ENCODE data around the gene MT1A. TPM values are rescaled to one million over a fixed set of nuclear protein-coding genes. Genes with fewer than 3 reads are reported as not detected.

The MT1A gene
- total RNA-seq, 1 donor from 2014 or later, result 4.7 TPM

DNA sequence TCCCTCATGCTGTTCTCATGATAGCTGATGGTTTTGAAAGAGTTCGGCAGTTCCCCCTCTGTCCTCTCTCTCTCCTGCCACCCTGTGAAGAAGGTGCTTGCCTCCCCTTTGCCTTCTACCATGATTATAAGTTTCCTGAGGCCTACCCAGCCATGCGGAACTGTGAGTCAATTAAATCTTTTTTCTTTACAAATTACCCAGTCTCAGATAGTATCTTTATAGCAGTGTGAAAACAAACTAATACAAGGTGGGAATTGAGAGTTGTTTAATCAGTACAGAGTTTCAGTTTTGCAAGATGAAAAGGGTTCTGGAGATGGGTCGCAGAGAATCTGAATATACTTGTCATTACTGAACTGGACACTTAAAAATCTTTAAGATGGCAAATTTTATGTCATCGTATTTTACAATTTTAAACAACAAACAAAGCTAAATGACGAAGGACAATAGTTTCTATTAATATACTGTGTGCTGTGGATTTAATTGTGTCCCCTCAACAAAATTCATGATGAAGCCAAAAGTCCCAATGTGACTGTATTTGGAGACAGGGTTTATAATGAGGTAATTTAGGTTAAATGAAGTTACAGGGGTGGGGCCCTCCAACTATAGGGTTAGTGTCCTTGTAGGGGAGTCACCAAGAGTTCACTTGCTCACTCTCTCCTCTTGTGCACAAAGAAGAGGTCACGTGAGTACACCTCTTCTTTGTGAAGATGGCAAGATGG is 44.7 kb upstream of the MT1A start:
- ATAC-seq (no peak), DNase-seq (no peak)
- TF ChIP-seq, protein P1, sequence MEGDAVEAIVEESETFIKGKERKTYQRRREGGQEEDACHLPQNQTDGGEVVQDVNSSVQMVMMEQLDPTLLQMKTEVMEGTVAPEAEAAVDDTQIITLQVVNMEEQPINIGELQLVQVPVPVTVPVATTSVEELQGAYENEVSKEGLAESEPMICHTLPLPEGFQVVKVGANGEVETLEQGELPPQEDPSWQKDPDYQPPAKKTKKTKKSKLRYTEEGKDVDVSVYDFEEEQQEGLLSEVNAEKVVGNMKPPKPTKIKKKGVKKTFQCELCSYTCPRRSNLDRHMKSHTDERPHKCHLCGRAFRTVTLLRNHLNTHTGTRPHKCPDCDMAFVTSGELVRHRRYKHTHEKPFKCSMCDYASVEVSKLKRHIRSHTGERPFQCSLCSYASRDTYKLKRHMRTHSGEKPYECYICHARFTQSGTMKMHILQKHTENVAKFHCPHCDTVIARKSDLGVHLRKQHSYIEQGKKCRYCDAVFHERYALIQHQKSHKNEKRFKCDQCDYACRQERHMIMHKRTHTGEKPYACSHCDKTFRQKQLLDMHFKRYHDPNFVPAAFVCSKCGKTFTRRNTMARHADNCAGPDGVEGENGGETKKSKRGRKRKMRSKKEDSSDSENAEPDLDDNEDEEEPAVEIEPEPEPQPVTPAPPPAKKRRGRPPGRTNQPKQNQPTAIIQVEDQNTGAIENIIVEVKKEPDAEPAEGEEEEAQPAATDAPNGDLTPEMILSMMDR (IDR thresholded peaks at IDR 0.05), result no peak
- Histone ChIP-seq H3K27ac (no peak overlapping the region), H3K27me3 (ENCODE audit: low read depth) (peaks cover 23% of the 10 kb centered on the region), H3K4me1 (peaks cover 11% of the 10 kb centered on the region), H3K36me3 (no peaks in the 10 kb centered on the region), H3K4me3 (no peak overlapping the region), H3K9me3 (no peaks in the 10 kb centered on the region)
- intact Hi-C loops (cut with DNase I), result no loop called here

DNA sequence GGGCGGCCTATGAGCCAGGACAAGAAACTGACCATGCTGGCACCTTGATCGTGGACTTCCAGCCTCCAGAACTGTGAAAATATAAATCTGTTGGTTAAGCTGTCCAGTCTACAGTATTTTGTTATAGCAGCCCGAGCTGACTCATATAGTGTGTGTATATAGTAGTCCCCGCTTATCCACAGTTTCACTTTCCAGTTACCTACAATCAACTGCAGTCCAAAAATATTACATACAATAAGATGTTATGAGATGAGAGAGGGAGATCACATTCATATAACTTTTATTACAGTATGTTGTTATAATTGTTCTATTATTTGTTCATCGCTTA is 44.2 kb upstream of the MT1A start:
- intact Hi-C loops (cut with DNase I), result no loop called here
- H3K27me3 ChIP-seq (ENCODE audit: low read depth), result peaks cover 17% of the 10 kb centered on the region
- H3K9me3 ChIP-seq, result no peaks in the 10 kb centered on the region
- TF ChIP-seq, protein P1 (IDR thresholded peaks at IDR 0.05), result no peak
- no peaks in the 10 kb centered on the region for H3K36me3 ChIP-seq
- DNase-seq, result no peak
- H3K4me1 ChIP-seq, result peaks cover 6% of the 10 kb centered on the region
- H3K4me3 ChIP-seq, result no peak overlapping the region
- no peak overlapping the region for H3K27ac ChIP-seq
- ATAC-seq, result no peak

DNA sequence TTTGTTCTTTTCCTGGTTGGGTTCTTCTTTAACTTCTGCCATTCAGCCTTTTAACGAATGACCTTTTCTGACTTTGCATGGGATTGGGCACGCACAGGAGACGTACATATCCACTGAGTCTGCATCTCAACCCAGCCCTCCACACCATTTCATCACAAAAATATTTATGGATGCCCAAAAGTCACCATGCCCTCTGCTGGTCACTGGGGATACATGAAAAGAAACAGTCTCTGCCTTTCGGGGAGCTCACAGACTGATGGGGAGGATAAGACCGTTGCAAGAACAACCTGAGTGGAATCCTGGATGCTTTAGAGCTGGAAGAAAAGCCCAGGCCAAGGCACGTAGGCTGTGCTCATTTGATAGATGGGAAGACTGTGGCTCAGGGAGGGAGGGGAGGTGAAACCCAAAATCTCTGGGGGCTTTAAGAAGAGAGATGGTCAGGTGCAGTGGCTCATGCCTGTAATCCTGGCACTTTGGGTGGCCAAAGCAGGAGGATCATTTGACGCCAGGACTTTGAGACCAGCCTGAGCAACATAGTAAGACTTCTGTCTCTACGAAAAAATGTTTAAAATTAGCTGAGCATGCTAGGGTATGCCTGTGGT is 38.0 kb upstream of the MT1A start:
- Histone ChIP-seq H3K27me3 (ENCODE audit: low read depth) (no peaks in the 10 kb centered on the region), H3K9me3 (no peaks in the 10 kb centered on the region), H3K36me3 (no peaks in the 10 kb centered on the region), H3K4me1 (peaks cover 5% of the 10 kb centered on the region), H3K4me3 (no peak overlapping the region), H3K27ac (no peak overlapping the region)
- TF ChIP-seq, protein P1 (IDR thresholded peaks at IDR 0.05), result peak; percentile 62
- intact Hi-C loops (cut with DNase I), result no loop called here
- DNase-seq, result no peak
- peak; percentile 56 to 63 for ATAC-seq

DNA sequence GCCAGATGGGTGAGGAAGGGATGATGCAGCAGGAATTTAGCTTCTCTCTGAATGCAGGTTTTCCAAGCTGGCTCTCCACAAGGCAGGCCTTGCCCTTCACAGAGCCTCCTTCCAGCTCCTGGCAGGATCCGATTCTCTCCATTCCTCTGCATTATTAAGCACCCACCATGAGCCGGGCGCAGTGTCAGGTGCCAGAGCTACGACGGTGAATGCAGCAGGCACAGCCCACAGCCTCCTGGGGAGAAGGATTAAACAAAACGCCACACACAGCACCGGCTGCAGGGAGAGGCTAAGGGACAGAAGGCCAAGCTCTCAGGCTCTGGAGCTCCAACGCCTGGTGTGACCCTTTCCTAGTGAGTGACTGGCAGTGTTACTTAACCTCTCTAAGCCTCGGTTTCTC is 37.1 kb upstream of the MT1A start:
- intact Hi-C loops (cut with DNase I), result no loop called here
- ATAC-seq (no peak), DNase-seq (no peak)
- H3K9me3 ChIP-seq, result no peaks in the 10 kb centered on the region
- no peak overlapping the region for H3K27ac ChIP-seq
- H3K4me3 ChIP-seq, result no peak overlapping the region
- H3K36me3 ChIP-seq, result no peaks in the 10 kb centered on the region
- TF ChIP-seq, protein P1 (IDR thresholded peaks at IDR 0.05), result no peak
- H3K27me3 ChIP-seq (ENCODE audit: low read depth), result no peaks in the 10 kb centered on the region
- H3K4me1 ChIP-seq, result peaks cover 13% of the 10 kb centered on the region

DNA sequence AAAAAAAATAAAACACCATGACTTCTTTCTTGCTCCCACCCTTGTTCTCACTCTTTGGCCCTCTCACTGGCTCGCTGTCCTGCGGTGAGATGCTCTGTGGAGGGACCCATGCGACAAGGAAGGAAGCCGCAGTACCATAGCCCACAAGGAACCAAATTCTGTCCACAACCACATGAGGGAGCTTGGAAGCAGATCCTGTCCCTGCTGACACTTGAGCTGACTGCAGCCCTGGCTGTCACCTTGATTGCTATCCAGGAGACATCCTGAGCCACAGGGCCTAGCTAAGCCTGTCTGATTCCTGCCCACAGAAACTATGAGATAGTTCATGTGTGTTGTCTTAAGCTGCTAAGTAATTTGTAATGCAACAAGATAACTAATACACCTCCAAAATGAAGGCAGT is 34.9 kb upstream of the MT1A start:
- DNase-seq, result no peak
- ATAC-seq, result no peak
- H3K27ac ChIP-seq, result no peak overlapping the region
- no peaks in the 10 kb centered on the region for H3K27me3 ChIP-seq (ENCODE audit: low read depth)
- peaks cover 32% of the 10 kb centered on the region for H3K4me1 ChIP-seq
- H3K36me3 ChIP-seq, result no peaks in the 10 kb centered on the region
- TF ChIP-seq, protein P1 (IDR thresholded peaks at IDR 0.05), result peak; percentile 44
- intact Hi-C loops (cut with DNase I), result no loop called here
- no peak overlapping the region for H3K4me3 ChIP-seq
- H3K9me3 ChIP-seq, result no peaks in the 10 kb centered on the region
